HG03378 (cell line): ENCODE measurements around the gene TCHHL1.

Experiments
- ATAC-seq: cut with Tn5 transposase; IDR thresholded peaks from one replicate; pipeline ENCODE4 v1.9.1; 2021; ENCODE audit warnings: mild to moderate bottlenecking, moderate library complexity; ENCODE audit not compliant: unreplicated experiment

TCHHL1 gene

GRCh38 chr1:152089014-152089674, at the start of gene TCHHL1:
TSS of gene TCHHL1 (minus strand) at chr1:152089064. CDS start at chr1:152088143, 921 bp downstream.
- ATAC-seq: no peak

GRCh38 chr1:152137215-152137614, 48.4 kb upstream of the TCHHL1 start:
- ATAC-seq: no peak

GRCh38 chr1:152130186-152130585, 41.3 kb upstream of the TCHHL1 start:
- no peak for ATAC-seq

- ATAC-seq: no peak
These were observed 38.8 kb upstream of the TCHHL1 start for GRCh38 chr1:152127673-152128072.

- ATAC-seq: no peak
These were observed 37.1 kb upstream of the TCHHL1 start for GRCh38 chr1:152125834-152126443.

GRCh38 chr1:152118915-152119314, 30.1 kb upstream of the TCHHL1 start:
- no peak for ATAC-seq

GRCh38 chr1:152115344-152115743, 26.5 kb upstream of the TCHHL1 start, which contains the start of gene TCHH:
TSS of gene TCHH (minus strand) at chr1:152115444. CDS start at chr1:152114080, 1,364 bp downstream.
- ATAC-seq: no peak

- ATAC-seq: no peak
These were observed 24.1 kb upstream of the TCHHL1 start for GRCh38 chr1:152112885-152113432.

GRCh38 chr1:152112101-152112884, 23.4 kb upstream of the TCHHL1 start:
- ATAC-seq: no peak

GRCh38 chr1:152111515-152111968, 22.7 kb upstream of the TCHHL1 start:
- no peak for ATAC-seq

GRCh38 chr1:152110860-152111514, 22.1 kb upstream of the TCHHL1 start:
- no peak for ATAC-seq

- ATAC-seq: no peak
These were observed 21.5 kb upstream of the TCHHL1 start for GRCh38 chr1:152110365-152110859.

- ATAC-seq: no peak
These were observed 21.1 kb upstream of the TCHHL1 start for GRCh38 chr1:152109998-152110294.

- no peak for ATAC-seq
These were observed 20.6 kb upstream of the TCHHL1 start for GRCh38 chr1:152109231-152109997.

- no peak for ATAC-seq
These were observed 20.0 kb upstream of the TCHHL1 start for GRCh38 chr1:152108882-152109222.

GRCh38 chr1:152107984-152108881, 19.4 kb upstream of the TCHHL1 start:
- ATAC-seq: no peak

GRCh38 chr1:152107031-152107983, 18.4 kb upstream of the TCHHL1 start:
- ATAC-seq: no peak

- no peak for ATAC-seq
These were observed 16.0 kb upstream of the TCHHL1 start for GRCh38 chr1:152104854-152105253.
